Ishikawa (cell line): ENCODE data around the gene PTPRE.

Experiments
- CEBPB ChIP-seq: IDR thresholded peaks from 2 replicates; pipeline ENCODE4 v1.6.1; 2012
- CREB1 ChIP-seq: IDR thresholded peaks from 2 replicates; pipeline ENCODE4 v1.6.1; 2012; ENCODE audit warnings: low read depth
- EGR1 ChIP-seq: IDR thresholded peaks from 2 replicates; pipeline ENCODE4 v1.6.1; 2012
- EP300 ChIP-seq: IDR thresholded peaks from 2 replicates; pipeline ENCODE4 v1.6.1; 2012; ENCODE audit warnings: borderline replicate concordance
- FOXM1 ChIP-seq: IDR thresholded peaks from 2 replicates; pipeline ENCODE4 v1.6.1; 2012; ENCODE audit warnings: low read depth, borderline replicate concordance
- MAX ChIP-seq: IDR thresholded peaks from 2 replicates; pipeline ENCODE4 v1.6.1; 2012
- NFIC ChIP-seq: IDR thresholded peaks from 2 replicates; pipeline ENCODE4 v1.6.1; 2012
- RAD21 ChIP-seq: IDR thresholded peaks from 2 replicates; pipeline ENCODE4 v1.6.1; 2012; ENCODE audit warnings: low read depth
- REST ChIP-seq: IDR thresholded peaks from 2 replicates; pipeline ENCODE4 v1.6.1; 2012; ENCODE audit warnings: low read depth, mild to moderate bottlenecking
- TAF1 ChIP-seq: IDR thresholded peaks from 2 replicates; pipeline ENCODE4 v1.6.1; 2012; ENCODE audit warnings: low read depth, mild to moderate bottlenecking
- TCF12 ChIP-seq: IDR thresholded peaks from 2 replicates; pipeline ENCODE4 v1.6.1; 2012; ENCODE audit warnings: low read depth
- TEAD4 ChIP-seq: IDR thresholded peaks from 2 replicates; pipeline ENCODE4 v1.6.1; 2012
- USF1 ChIP-seq: IDR thresholded peaks from 2 replicates; pipeline ENCODE4 v1.6.1; 2012
- YY1 ChIP-seq: IDR thresholded peaks from 2 replicates; pipeline ENCODE4 v1.6.1; 2012; ENCODE audit warnings: low read depth
- ZBTB7A ChIP-seq: IDR thresholded peaks from 2 replicates; pipeline ENCODE4 v1.6.1; 2012; ENCODE audit warnings: low read depth

The PTPRE gene

GRCh38 chr10:128027822-128028507 is 121.1 kb downstream of the PTPRE start:
- TF ChIP-seq FOXM1 (no peak), CEBPB (no peak), RAD21 (no peak), TCF12 (no peak), REST (no peak), YY1 (no peak), EGR1 (no peak), TEAD4 (no peak), TAF1 (no peak), ZBTB7A (no peak), MAX (no peak), CREB1 (no peak), NFIC (no peak), EP300 (no peak), USF1 (no peak)

- no peak for TF ChIP-seq FOXM1
- no peak for TF ChIP-seq EGR1
- TF ChIP-seq TEAD4 = no peak
- no peak for TF ChIP-seq CREB1
- TF ChIP-seq EP300 = no peak
- TF ChIP-seq RAD21 = no peak
- no peak for TF ChIP-seq TAF1
- no peak for TF ChIP-seq TCF12
- no peak for TF ChIP-seq USF1
- TF ChIP-seq ZBTB7A = no peak
- TF ChIP-seq REST = no peak
- TF ChIP-seq MAX = no peak
Measured at GRCh38 chr10:128028508-128029289, 121.8 kb downstream of the PTPRE start.

- no peak for TF ChIP-seq USF1
Measured at GRCh38 chr10:128029290-128029651, 122.4 kb downstream of the PTPRE start.

GRCh38 chr10:128029731-128030369 is 122.9 kb downstream of the PTPRE start:
- TF ChIP-seq MAX (no peak), ZBTB7A (no peak), TCF12 (no peak), EGR1 (no peak), TAF1 (no peak), USF1 (no peak), RAD21 (no peak)
